HUES6 (cell line): ENCODE data around the gene HNRNPK.

ENCODE experiments used
- H3K27ac ChIP-seq: 2 replicates; pipeline ENCODE4 v1.7.0; 2013; ENCODE audit warnings: low read depth, mild to moderate bottlenecking, low read length, inconsistent platforms
- H3K27me3 ChIP-seq: 2 replicates; pipeline ENCODE4 v1.6.1; 2013; ENCODE audit warnings: low read length; ENCODE audit not compliant: control insufficient read depth, insufficient read depth
- H3K36me3 ChIP-seq: 2 replicates; pipeline ENCODE4 v1.6.1; 2013; ENCODE audit warnings: low read length; ENCODE audit not compliant: control insufficient read depth, insufficient read depth
- H3K4me1 ChIP-seq: 2 replicates; pipeline ENCODE4 v1.6.1; 2013; ENCODE audit warnings: low read length; ENCODE audit not compliant: control insufficient read depth, insufficient read depth
- H3K4me3 ChIP-seq: 2 replicates; pipeline ENCODE4 v1.5.1; 2013; ENCODE audit warnings: low read depth, low read length
- H3K9ac ChIP-seq: one replicate; pipeline ENCODE4 v1.6.1; 2013; ENCODE audit warnings: mild to moderate bottlenecking, low read length
- H3K9me3 ChIP-seq: 2 replicates; pipeline ENCODE4 v1.6.1; 2013; ENCODE audit warnings: low read depth, low read length; ENCODE audit not compliant: control insufficient read depth, insufficient read depth

The HNRNPK gene

GRCh38 chr9:83976372-83976771 is 3.6 kb downstream of the HNRNPK start:
- Histone ChIP-seq H3K4me1 (peaks cover 7% of the 10 kb centered on the region; the same call in 1 of the 2 replicates), H3K4me3 (no peak overlapping the region), H3K27ac (no peak overlapping the region), H3K27me3 (no peaks in the 10 kb centered on the region), H3K36me3 (peaks cover 84% of the 10 kb centered on the region), H3K9ac (no peak overlapping the region), H3K9me3 (no peaks in the 10 kb centered on the region)

- no peaks in the 10 kb centered on the region for H3K27me3 ChIP-seq
- peaks cover 7% of the 10 kb centered on the region; the same call in 1 of the 2 replicates for H3K4me1 ChIP-seq
- H3K9ac ChIP-seq = no peak overlapping the region
- peaks cover 95% of the 10 kb centered on the region for H3K36me3 ChIP-seq
- H3K4me3 ChIP-seq = no peak overlapping the region
- H3K27ac ChIP-seq = no peak overlapping the region
- no peaks in the 10 kb centered on the region for H3K9me3 ChIP-seq
These were observed 4.7 kb downstream of the HNRNPK start for GRCh38 chr9:83975300-83975699.

GRCh38 chr9:83972286-83972685 is 7.7 kb downstream of the HNRNPK start:
- Histone ChIP-seq H3K27ac (no peak overlapping the region), H3K36me3 (peaks cover 100% of the 10 kb centered on the region), H3K9ac (no peak overlapping the region), H3K4me3 (no peak overlapping the region), H3K4me1 (no peaks in the 10 kb centered on the region), H3K27me3 (no peaks in the 10 kb centered on the region), H3K9me3 (no peaks in the 10 kb centered on the region)

- Histone ChIP-seq H3K4me1 (no peaks in the 10 kb centered on the region), H3K9me3 (no peaks in the 10 kb centered on the region), H3K27me3 (no peaks in the 10 kb centered on the region), H3K4me3 (no peak overlapping the region), H3K36me3 (peaks cover 100% of the 10 kb centered on the region), H3K9ac (no peak overlapping the region), H3K27ac (no peak overlapping the region)
These were observed 8.5 kb downstream of the HNRNPK start for GRCh38 chr9:83971485-83971884.

- Histone ChIP-seq H3K4me3 (no peak overlapping the region), H3K9ac (no peak overlapping the region), H3K4me1 (no peaks in the 10 kb centered on the region), H3K27ac (no peak overlapping the region), H3K9me3 (no peaks in the 10 kb centered on the region), H3K27me3 (no peaks in the 10 kb centered on the region), H3K36me3 (peaks cover 84% of the 10 kb centered on the region)
These were observed 10.4 kb downstream of the HNRNPK start for GRCh38 chr9:83969602-83970001.

- Histone ChIP-seq H3K27me3 (no peaks in the 10 kb centered on the region), H3K27ac (no peak overlapping the region), H3K4me1 (peaks cover 4% of the 10 kb centered on the region; the same call in 1 of the 2 replicates), H3K9ac (no peak overlapping the region), H3K4me3 (no peak overlapping the region), H3K36me3 (peaks cover 59% of the 10 kb centered on the region), H3K9me3 (no peaks in the 10 kb centered on the region)
These were observed 12.9 kb downstream of the HNRNPK start for GRCh38 chr9:83967073-83967472.

GRCh38 chr9:83966209-83966582 is 13.8 kb downstream of the HNRNPK start:
- no peak overlapping the region for H3K27ac ChIP-seq
- no peak overlapping the region for H3K9ac ChIP-seq
- H3K4me3 ChIP-seq = no peak overlapping the region
- peaks cover 50% of the 10 kb centered on the region for H3K36me3 ChIP-seq
- H3K9me3 ChIP-seq = no peaks in the 10 kb centered on the region
- H3K4me1 ChIP-seq = peaks cover 5% of the 10 kb centered on the region; the same call in 1 of the 2 replicates
- H3K27me3 ChIP-seq = no peaks in the 10 kb centered on the region

- Histone ChIP-seq H3K4me3 (no peak overlapping the region), H3K27me3 (no peaks in the 10 kb centered on the region), H3K36me3 (peaks cover 44% of the 10 kb centered on the region), H3K9ac (no peak overlapping the region), H3K27ac (no peak overlapping the region), H3K9me3 (no peaks in the 10 kb centered on the region), H3K4me1 (peaks cover 5% of the 10 kb centered on the region; the same call in 1 of the 2 replicates)
These were observed 14.4 kb downstream of the HNRNPK start for GRCh38 chr9:83965350-83966208.

- Histone ChIP-seq H3K27ac (no peak overlapping the region), H3K9me3 (no peaks in the 10 kb centered on the region), H3K9ac (no peak overlapping the region), H3K4me3 (no peak overlapping the region), H3K27me3 (no peaks in the 10 kb centered on the region), H3K36me3 (peaks cover 38% of the 10 kb centered on the region), H3K4me1 (peaks cover 5% of the 10 kb centered on the region; the same call in 1 of the 2 replicates)
These were observed 15.1 kb downstream of the HNRNPK start for GRCh38 chr9:83964973-83965349.

GRCh38 chr9:83962165-83962564 is 17.9 kb downstream of the HNRNPK start:
- no peak overlapping the region for H3K4me3 ChIP-seq
- no peaks in the 10 kb centered on the region for H3K9me3 ChIP-seq
- peaks cover 10% of the 10 kb centered on the region for H3K36me3 ChIP-seq
- peaks cover 10% of the 10 kb centered on the region for H3K4me1 ChIP-seq
- no peaks in the 10 kb centered on the region for H3K27me3 ChIP-seq
- H3K9ac ChIP-seq = no peak overlapping the region
- H3K27ac ChIP-seq = no peak overlapping the region

- Histone ChIP-seq H3K4me1 (peaks cover 15% of the 10 kb centered on the region), H3K27ac (no peak overlapping the region), H3K36me3 (no peaks in the 10 kb centered on the region), H3K9ac (no peak overlapping the region), H3K27me3 (no peaks in the 10 kb centered on the region), H3K9me3 (no peaks in the 10 kb centered on the region), H3K4me3 (no peak overlapping the region)
These were observed 19.0 kb downstream of the HNRNPK start for GRCh38 chr9:83960991-83961390.
